H1 (cell line): Measurements from ENCODE around the gene AATK. TPM values are rescaled to one million over a fixed set of nuclear protein-coding genes. Genes with fewer than 3 reads are reported as not detected.

Experiments
- BACH1 ChIP-seq: IDR thresholded peaks from 2 replicates; pipeline ENCODE4 v1.6.1; 2012; ENCODE audit warnings: low read length, improper control_type of control experiment
- BRCA1 ChIP-seq: IDR thresholded peaks from 2 replicates; pipeline ENCODE4 v1.6.1; 2012; ENCODE audit warnings: low read depth, low read length, improper control_type of control experiment
- E2F6 ChIP-seq: IDR thresholded peaks from 2 replicates; pipeline ENCODE4 v1.6.1; 2012; ENCODE audit warnings: inconsistent platforms
- HDAC2 ChIP-seq, 2 experiments: fragments of 300-600 bp in 1 of 2; sonication (generic) in 1 of 2; IDR thresholded peaks; 2 replicates each; pipeline ENCODE4 v1.6.1; 2011 to 2012; ENCODE audit warnings: low read depth in 2 of 2, low read length in 2 of 2, mild to moderate bottlenecking in 2 of 2, moderate library complexity in 2 of 2, borderline replicate concordance in 1 of 2, inconsistent platforms in 1 of 2
- HDAC6 ChIP-seq: IDR thresholded peaks from one replicate; pipeline ENCODE4 v1.7.1; 2012; ENCODE audit warnings: low read depth, mild to moderate bottlenecking, inconsistent platforms, low read length, moderate library complexity
- SRF ChIP-seq: IDR thresholded peaks from 2 replicates; pipeline ENCODE4 v1.6.1; 2011; ENCODE audit warnings: mild to moderate bottlenecking, low read depth, low read length, moderate library complexity
- YY1 ChIP-seq: IDR thresholded peaks from 2 replicates; pipeline ENCODE4 v1.6.1; 2011; ENCODE audit warnings: low read depth, mild to moderate bottlenecking, low read length
- polyA plus RNA-seq, 7 experiments: library from polyadenylated mRNA; depleted of rRNA in 3 of 7; stranded (reverse) in 5 of 7; unstranded in 2 of 7; fragments of >200 nt in 5 of 7; fragments of 200-250 nt in 2 of 7; gene quantifications; 1 replicate in 5 of 7; 2 replicates in 1 of 7; 4 replicates in 1 of 7; pipeline versions ENCODE4 v1.2.1 to v1.2.3, GENCODE V29; 2011 to 2013; ENCODE audit warnings: missing spikeins in 2 of 7, mixed read lengths in 2 of 7
- total RNA-seq: library from RNA; stranded (reverse); fragmentation: NEBNext Ultra II Directional; extraction: Animal tissue kit (Norgen Biotek cat#: 25700); gene quantifications from 2 replicates; pipeline ENCODE4 v1.2.1, GENCODE V29; 2021

Gene AATK
- total and polyA plus RNA-seq, 2 of the 8 experiments (the other 6 are each of a cell fraction or from before 2014, with no cell fraction given): 1.7 to 3.5 TPM

- TF ChIP-seq SRF: no peak
- TF ChIP-seq BRCA1: no peak
- TF ChIP-seq BACH1: no peak
- no peak for TF ChIP-seq E2F6
- TF ChIP-seq HDAC6: no peak
- no peak for TF ChIP-seq HDAC2 (IDR thresholded peaks at IDR 0.05; ENCODE audit: borderline replicate concordance in 1 of 2, low read depth in 2 of 2, low read length in 2 of 2)
- no peak for TF ChIP-seq YY1
These were observed 38.6 kb upstream of the AATK start (continued) for GRCh38 chr17:81204578-81204977.
